HG03025 (cell line): ENCODE results near the gene TCN1.
"Not testable (repeated sequence)": the region's sequence is repeated elsewhere in the genome, so short reads cannot be mapped to it uniquely, and the experiment has no call there.

Experiments used
- ATAC-seq: cut with Tn5 transposase; IDR thresholded peaks from one replicate; pipeline ENCODE4 v1.9.1; 2021; ENCODE audit warnings: mild to moderate bottlenecking, moderate library complexity; ENCODE audit not compliant: unreplicated experiment, low FRiP score

The TCN1 gene

DNA sequence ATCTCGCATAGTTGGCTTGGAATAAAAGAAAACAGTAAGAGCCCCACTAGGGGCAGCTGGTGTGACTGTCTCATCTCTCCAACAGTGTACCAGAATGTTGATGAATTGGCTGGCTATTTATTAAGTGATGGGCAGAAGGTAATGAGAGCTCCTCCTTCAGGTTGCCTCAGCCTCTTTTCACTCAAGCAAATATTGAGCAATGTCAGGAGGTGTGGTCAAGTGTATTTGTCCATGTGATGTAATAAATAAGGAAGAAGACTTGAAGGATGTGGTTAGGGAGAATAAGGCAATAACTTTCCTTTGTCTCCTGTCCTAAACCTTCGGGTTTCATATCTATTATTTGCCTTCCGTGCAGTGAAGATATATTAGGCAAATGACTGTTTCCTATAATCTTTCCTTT is at the start of gene TCN1:
TSS of gene TCN1 (minus strand) at position 91 of the 400 bp plus-strand sequence. CDS start at position 74, 17 bp downstream.
- no peak for ATAC-seq

- not testable (repeated sequence) for ATAC-seq
Measured at GRCh38 chr11:59903569-59903968, 37.3 kb upstream of the TCN1 start.

DNA sequence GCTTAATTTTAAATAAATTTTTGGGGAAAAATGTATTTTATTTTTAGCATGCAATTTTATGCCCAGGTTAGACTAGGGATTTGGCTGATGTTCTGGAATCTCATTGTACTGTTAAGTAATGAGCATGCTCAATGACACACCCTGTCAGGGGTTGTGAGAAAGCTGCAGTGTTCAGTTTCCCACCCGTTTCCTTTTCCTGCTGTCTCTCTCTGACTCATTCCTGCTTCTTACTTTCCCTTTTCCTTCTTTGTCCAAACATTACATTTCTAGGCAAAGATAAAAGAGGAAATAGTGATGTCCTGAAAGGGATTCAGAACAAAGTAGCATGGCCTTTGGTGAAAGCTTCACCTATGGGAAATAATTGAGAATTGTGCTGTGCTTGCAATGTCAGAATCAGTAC is 35.0 kb upstream of the TCN1 start:
- ATAC-seq, result no peak

DNA sequence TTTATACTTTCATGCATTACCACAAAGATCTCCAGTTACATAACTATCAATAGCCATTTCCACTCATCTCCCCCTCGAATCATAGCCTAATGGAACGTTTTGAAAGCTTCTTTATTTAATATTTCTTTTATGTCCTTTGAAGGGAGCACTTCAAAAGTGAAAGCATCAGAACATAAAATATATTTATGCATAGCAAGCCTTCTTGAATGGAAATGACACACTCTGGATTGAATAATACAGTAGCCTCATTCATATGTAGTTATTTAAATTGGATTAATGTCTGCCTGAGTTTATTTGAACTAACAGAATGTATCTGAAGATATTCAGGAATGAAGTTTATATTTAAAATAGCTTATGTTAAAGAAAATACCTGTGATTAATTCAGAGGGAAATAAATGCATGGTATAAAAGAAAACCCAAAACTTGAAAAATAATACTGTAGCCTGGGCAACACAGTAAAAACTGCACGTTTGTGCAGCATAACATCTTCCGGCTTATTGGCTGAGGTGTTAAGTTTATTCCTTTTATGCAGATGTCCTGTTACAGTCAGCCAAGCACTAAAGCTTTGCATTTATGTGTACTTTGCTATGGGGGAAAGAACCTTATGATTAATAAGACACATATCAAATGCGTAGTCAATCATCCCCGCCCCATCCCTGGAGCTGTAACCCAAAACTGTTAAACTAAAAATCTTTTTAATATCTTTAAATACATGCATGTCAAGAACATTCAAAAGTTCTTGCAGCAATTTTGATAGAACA is 34.3 kb upstream of the TCN1 start:
- ATAC-seq, result no peak

DNA sequence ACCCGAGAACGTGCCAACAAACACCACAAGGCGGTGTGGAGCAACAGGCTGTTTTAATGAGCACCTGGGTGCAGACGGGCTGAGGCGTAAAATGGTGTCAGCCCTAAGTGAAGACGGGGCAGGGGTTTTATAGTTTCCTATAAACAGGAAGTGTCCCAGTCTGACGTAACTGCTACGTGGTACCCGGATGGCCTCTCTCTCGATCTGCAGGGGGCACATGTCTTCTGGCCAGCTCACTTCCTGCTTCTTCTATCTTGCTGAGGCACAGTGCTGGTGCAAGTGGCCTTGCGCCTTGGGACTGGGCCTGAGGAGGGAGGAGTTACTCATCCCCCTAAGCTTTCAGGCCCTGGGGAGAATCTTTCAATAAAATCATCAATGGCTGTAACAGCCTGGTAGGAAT is 33.2 kb upstream of the TCN1 start:
- no peak for ATAC-seq

GRCh38 chr11:59898650-59899049 is 32.4 kb upstream of the TCN1 start:
- no peak for ATAC-seq

DNA sequence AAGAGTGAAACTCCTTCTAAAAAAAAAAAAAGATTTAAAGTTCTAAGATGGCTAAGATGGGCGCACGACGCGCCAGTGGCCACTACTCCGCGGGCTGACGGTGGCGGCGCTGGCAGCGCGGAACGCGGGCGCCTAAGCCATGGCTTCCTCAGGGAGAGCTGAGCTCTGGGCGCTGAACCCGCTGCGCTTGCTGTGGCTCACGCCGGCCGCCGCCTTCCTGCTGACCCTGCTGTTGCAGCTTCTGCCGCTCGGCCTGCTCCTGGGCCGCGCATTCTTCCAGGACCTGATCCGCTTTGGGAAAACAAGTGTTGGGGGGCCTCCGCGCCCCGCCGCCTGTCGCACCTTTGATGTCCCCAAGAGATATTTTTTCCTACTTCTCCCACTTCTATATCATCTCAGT is 31.8 kb upstream of the TCN1 start:
- no peak for ATAC-seq

DNA sequence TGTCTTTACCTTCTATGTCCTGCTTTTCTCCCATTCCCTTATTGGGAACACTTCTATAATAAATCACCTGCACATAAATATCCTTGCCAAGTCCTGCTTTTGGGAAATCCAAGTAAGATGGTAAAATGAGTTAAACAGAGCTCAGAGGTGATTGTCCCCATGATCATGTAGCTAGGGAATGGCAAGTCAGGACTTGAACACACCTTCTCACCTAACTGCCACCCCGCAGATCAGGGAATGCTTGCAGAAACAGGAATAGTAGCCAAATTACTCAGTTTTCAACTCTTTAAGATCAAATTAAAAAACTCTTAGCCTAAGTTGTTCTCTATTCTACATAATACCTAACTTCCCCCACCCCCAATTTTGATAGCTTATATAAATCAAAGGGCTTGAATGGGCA is 28.3 kb upstream of the TCN1 start:
- ATAC-seq, result no peak

GRCh38 chr11:59891781-59892181 is 25.5 kb upstream of the TCN1 start:
- ATAC-seq, result no peak

DNA sequence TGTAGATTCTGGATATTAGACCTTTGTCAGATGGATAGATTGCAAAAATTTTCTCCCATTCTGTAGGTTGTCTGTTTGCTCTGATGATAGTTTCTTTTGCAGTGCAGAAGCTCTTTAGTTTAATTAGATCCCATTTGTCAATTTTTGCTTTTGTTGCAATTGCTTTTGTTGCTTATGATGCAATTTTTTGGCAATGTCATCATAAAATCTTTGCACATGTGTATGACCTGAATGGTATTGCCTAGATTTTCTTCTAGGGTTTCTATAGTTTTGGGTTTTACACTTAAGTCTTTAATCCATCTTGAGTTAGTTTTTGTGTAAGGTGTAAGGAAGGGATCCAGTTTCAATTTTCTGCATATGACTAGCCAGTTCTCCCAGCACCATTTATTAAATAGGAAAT is 20.9 kb upstream of the TCN1 start:
- not testable (repeated sequence) for ATAC-seq

DNA sequence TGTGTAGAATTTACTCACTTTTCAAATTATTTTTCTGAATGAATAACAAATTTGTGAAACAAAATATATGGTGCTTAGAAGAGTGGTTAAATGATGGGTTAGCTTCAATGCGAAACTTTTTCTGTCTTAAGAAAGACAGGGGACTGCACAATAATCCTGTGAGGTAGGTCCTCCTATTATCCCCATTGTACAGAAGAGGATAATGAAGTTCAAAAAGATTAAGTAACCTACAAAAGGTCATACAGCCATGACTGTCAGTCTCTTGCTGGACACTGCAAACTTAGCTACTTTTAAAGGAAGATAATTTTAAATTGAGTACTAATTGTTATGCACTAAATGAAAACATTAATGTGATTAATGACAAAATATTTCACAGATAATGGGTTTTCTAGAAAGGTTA is 17.3 kb upstream of the TCN1 start:
- no peak for ATAC-seq

GRCh38 chr11:59879567-59879966 is 13.3 kb upstream of the TCN1 start:
- ATAC-seq, result no peak

- no peak for ATAC-seq
Measured at GRCh38 chr11:59878575-59878974, 12.3 kb upstream of the TCN1 start, which contains the start of gene OOSP3. Gene OOSP3, plus strand, starts transcription at chr11:59878782. Its CDS starts 27 bp downstream, at chr11:59878809.

DNA sequence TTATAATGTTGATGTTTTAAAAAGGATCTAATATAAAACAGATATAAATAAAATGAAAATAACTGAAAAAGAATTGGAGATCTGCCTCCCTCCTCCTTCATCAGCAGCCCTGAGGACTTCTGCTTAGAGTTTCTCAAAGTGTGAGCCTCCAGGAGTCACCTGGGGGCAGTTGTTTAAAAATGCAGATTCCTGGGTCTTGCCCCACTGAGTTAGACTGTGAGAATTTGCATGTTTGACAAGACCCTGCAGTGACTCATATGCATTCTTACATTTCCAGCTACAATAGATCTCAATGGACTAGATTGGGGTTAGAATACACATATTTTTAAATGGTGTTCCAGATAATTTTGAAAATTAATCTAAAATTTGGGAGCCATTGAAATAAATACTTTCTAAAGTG is 11.5 kb upstream of the TCN1 start:
- no peak for ATAC-seq

DNA sequence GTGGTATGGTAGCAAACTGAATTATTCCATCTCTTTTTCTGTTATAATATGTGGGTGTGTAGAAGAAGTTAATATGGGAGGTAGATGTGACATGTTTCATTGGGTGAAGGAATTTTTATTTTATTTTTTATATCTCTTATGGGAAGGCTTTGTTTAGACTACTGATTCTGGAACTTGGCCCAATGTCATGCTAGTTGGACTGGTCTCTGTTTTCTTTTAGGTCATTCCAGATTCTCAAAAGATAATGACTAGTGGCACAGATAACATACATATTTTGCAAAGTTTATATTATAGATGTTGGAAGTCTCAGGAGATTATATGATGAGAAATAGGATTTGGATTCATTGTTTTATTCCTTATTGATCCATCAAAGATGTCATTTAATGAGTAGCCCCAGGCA is 11.0 kb upstream of the TCN1 start:
- ATAC-seq, result no peak

DNA sequence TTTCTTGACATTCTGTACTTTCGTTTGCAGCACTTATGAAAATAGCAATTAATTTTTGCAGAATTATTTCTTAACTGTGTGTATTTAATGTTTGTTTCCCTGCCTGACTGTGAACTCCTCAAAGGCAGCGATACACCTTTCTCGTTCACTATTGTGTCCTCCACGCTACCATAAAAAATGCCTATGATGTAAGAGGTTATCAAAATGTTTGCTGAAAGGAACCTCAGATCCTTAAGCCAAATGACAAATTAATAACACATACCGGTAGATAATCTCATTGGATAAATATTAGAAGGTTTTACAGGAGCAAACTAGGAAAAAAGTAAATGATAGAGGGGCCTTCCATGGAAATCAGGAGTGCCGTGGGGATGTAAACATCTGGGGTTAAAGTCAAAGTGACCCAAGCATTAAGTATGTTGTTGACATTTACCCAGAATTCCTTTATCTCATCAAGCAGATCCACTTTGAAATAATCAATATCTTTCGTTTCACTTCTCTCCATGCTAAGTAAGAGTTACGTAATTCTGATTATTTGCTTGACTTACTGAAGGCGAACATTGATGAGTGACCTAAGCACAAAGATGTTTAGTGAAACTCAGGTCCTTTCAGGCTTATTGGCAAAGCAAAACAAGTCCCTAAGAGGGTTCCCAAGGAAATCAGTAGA is 9.7 kb upstream of the TCN1 start:
- no peak for ATAC-seq

- ATAC-seq, result no peak
Measured at GRCh38 chr11:59872076-59872475, 5.8 kb upstream of the TCN1 start.

- ATAC-seq, result no peak
Measured at GRCh38 chr11:59867946-59868345, 1.7 kb upstream of the TCN1 start.

- no peak for ATAC-seq
Measured at GRCh38 chr11:59866836-59867235, 549 bp upstream of the TCN1 start.

- ATAC-seq, result no peak
Measured at GRCh38 chr11:59865031-59865430, 1.3 kb downstream of the TCN1 start.

DNA sequence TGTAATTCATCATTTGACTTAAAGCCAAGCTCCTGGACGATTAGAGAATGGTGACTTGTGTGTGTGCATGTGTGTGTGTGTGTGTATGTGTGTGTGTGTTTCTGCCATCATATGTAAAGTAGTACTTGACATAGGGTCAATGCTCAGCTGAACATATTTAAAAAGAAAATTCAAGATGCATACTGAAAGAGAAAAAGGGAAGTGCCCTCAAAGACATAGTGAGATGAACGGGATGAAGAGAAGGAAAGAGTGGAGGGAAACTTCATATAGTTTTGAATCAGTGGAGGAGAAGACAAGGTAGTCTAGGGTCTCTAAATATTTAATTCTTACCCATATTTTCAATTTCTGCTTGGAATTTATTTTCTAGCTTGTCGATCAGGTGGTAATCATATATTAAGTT is 4.0 kb downstream of the TCN1 start:
- no peak for ATAC-seq

- no peak for ATAC-seq
Measured at GRCh38 chr11:59859673-59860072, 6.6 kb downstream of the TCN1 start.
